HG03354 (cell line): Measurements from ENCODE around the gene LPAR6.
"Not testable (repeated sequence)": the region's sequence is repeated elsewhere in the genome, so short reads cannot be mapped to it uniquely, and the experiment has no call there.

Experiments
- ATAC-seq: cut with Tn5 transposase; IDR thresholded peaks from one replicate; pipeline ENCODE4 v1.9.1; 2021; ENCODE audit warnings: mild to moderate bottlenecking; ENCODE audit not compliant: unreplicated experiment, poor library complexity, severe bottlenecking

LPAR6 gene

GRCh38 chr13:48422003-48422402 is 9.1 kb upstream of the LPAR6 start:
- not testable (repeated sequence) for ATAC-seq

GRCh38 chr13:48415516-48415915 is 2.6 kb upstream of the LPAR6 start:
- no peak for ATAC-seq

GRCh38 chr13:48414501-48414900 is 1.6 kb upstream of the LPAR6 start:
- ATAC-seq: no peak

- no peak for ATAC-seq
Observed at GRCh38 chr13:48411841-48412531, 927 bp downstream of the LPAR6 start.

GRCh38 chr13:48411147-48411794 is 1.6 kb downstream of the LPAR6 start:
- no peak for ATAC-seq

GRCh38 chr13:48410199-48410598 is 2.7 kb downstream of the LPAR6 start:
- ATAC-seq: no peak

- no peak for ATAC-seq
Observed at GRCh38 chr13:48405875-48406274, 7.0 kb downstream of the LPAR6 start.

- no peak for ATAC-seq
Observed at GRCh38 chr13:48404952-48405351, 8.0 kb downstream of the LPAR6 start.

- ATAC-seq: no peak
Observed at GRCh38 chr13:48403913-48404312, 9.0 kb downstream of the LPAR6 start.

- no peak for ATAC-seq
Observed at GRCh38 chr13:48403151-48403631, 9.7 kb downstream of the LPAR6 start.

- no peak for ATAC-seq
Observed at GRCh38 chr13:48402325-48402932, 10.5 kb downstream of the LPAR6 start.

- ATAC-seq: no peak
Observed at GRCh38 chr13:48401480-48401879, 11.4 kb downstream of the LPAR6 start.

GRCh38 chr13:48400850-48401291 is 12.0 kb downstream of the LPAR6 start:
- no peak for ATAC-seq

- no peak for ATAC-seq
Observed at GRCh38 chr13:48400090-48400694, 12.7 kb downstream of the LPAR6 start.

GRCh38 chr13:48398450-48399095 is 14.3 kb downstream of the LPAR6 start:
- no peak for ATAC-seq

- no peak for ATAC-seq
Observed at GRCh38 chr13:48397744-48398143, 15.2 kb downstream of the LPAR6 start.

- ATAC-seq: no peak
Observed at GRCh38 chr13:48393698-48394085, 19.2 kb downstream of the LPAR6 start.

GRCh38 chr13:48393030-48393697 is 19.7 kb downstream of the LPAR6 start:
- no peak for ATAC-seq

GRCh38 chr13:48391257-48391656 is 21.7 kb downstream of the LPAR6 start:
- no peak for ATAC-seq

- no peak for ATAC-seq
Observed at GRCh38 chr13:48386816-48387215, 26.1 kb downstream of the LPAR6 start.
